M059J (cell line): ENCODE results near the gene FOXE3. TPM values are rescaled to one million over a fixed set of nuclear protein-coding genes. Genes with fewer than 3 reads are reported as not detected.

ENCODE experiments used
- DNase-seq: peaks from one replicate; pipeline ENCODE4 v3.0.0-alpha.2; 2012; ENCODE audit warnings: low read depth
- total RNA-seq: library from RNA; depleted of rRNA; stranded (reverse); fragments of >200 nt; shearing (Covaris generic); gene quantifications from 2 replicates; pipeline ENCODE4 v1.2.3, GENCODE V29; 2014

Gene FOXE3
- total RNA-seq, 1 experiment from 2014 or later = not detected

DNA sequence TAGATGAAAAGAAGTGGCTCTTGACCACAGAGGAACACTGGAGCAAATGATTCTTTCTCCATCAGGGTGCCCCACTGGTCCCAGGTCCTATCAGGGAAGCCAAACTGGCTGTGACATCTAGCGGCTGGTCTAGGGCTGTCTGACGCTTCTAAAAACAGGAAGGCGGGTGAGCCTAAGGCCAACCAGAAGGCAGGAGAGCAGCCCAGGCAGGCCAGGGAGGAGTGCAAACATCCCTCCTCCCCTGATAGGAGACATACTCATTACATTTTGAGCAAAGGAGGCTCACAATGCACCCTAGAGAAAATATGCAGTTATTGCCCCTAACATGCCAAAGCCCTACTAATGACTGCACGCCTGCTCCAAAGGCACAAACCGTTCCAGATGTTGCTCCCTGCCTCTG lies 10.4 kb upstream of the FOXE3 start:
- no peak for DNase-seq

DNA sequence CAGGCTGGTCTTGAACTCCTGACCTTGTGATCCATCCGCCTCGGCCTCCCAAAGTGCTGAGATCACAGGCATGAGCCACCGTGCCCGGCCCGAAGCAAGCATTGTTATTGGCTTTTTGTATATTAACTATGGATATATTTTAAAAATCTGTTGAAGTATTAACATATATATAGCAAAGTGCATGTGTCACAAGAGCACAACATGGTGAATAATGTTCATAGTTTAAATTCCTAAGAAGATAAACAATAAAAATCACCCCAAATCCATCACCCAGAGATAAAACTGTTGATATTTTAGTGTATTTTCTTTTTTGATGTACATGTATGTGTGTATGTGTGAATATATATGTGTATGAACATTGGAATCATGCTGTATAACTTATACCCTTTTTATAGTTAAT lies 9.1 kb upstream of the FOXE3 start:
- DNase-seq = no peak

DNA sequence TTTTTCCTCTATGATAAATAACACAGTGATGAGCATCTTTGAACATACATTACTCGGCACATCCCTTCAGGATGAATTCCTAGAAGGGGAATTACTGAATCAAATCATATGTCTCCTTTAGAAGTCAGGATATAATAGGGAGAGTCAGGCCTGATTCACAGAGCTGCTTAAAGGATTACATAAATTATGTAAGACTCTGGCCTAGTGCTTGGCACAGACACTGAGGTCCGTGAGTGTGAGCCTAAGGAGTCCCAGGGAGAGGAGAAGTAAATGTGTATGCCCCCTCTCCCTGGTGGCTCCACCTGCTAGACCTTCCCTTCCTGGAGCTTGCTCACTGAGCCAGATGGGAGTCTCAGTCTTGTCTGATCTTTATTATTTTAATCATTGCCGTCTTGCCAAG lies 8.6 kb upstream of the FOXE3 start:
- no peak for DNase-seq

DNA sequence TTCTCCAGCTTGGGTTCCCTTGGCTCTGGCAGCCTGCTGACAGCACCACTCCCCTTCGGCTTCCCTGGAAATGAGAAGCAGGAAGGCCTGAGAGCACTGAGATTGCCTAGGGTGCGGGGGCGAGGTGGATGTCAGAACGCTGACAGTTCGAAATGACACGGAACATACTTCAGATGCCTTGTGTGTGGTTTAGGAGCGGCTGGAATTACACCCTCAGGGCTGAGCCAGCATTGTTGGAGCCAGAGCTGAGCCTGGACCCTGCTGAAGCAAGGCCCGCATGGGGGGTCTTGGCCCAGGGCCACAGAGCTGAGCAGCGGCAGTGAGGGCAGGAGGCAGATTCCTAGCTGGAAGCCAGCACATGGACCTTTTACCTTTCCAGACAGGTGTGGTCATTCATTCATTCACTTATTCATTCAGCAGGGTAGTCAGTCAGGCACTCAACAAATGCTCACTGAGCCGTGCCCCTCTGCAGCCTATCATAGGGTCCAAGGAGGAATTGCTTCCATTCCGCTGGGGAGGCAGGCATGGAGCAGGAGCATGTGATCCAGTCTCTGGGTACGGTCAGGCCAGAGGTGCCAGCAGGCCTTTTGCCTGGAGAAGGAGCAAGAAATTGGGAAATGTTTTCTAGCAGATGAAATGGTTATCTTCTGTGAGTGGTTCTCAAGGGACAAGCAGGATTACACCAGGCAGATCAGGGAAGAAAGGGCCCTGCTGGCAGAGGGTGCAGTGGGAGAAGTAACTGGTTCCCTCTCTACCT lies 6.6 kb upstream of the FOXE3 start:
- peak; percentile 83 for DNase-seq

DNA sequence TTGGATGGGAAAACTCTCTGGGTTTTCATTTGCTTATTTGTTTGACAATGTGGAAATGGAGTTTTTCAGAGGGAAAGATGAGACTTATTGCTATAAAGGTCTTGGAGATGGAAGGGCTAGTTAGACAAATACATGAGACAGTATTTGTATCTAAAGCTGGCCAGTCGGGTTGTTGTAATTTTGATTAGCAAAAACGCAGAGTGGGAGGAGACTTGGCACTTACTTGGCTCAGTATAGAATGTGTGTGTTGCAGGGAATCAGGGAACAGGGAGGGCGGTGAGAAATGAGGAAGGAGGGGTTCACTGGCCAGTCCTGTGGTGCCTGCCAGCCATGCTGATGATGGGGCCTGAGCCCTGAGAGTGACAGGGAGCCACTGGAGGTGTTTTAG lies 6.0 kb upstream of the FOXE3 start:
- DNase-seq = no peak

DNA sequence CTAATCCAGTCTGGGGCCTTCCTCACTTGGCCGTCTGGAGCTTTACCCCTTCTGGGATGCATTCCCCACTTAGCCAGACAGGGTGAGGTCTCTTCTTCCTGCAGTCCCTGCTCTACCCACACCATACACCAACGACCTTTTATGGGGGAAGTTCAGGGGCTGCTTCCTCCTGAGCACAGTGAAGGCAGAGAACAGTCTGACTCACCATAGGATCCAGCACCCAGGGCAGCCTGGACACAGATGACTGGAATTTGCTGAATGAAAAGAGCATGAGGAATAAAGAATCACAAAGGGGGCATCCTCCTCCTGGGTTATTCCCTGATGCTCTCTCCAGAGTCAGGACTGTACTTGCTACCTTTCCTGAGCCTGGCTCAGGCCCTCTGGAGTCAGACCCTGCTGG lies 4.6 kb upstream of the FOXE3 start:
- DNase-seq = no peak

DNA sequence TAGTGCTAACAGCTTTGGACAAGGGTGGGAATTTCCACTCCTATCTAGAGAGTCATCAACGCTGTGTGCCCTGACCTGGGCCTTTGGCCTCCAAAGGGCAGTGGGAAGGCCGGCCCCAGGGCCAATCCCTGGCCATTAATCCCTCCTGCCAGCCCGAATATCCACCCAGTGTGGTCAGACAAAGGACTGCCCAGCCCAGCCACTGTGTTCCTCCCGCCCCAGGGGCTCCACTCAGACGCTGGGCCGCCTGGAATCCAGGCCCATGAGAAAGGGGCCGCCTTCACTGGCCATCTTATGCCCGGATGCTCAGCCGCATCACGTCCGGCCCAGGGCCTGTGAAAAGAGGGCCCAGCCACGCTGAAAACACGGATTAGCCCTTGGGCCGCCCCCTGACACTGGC lies 3.6 kb upstream of the FOXE3 start:
- DNase-seq = no peak

DNA sequence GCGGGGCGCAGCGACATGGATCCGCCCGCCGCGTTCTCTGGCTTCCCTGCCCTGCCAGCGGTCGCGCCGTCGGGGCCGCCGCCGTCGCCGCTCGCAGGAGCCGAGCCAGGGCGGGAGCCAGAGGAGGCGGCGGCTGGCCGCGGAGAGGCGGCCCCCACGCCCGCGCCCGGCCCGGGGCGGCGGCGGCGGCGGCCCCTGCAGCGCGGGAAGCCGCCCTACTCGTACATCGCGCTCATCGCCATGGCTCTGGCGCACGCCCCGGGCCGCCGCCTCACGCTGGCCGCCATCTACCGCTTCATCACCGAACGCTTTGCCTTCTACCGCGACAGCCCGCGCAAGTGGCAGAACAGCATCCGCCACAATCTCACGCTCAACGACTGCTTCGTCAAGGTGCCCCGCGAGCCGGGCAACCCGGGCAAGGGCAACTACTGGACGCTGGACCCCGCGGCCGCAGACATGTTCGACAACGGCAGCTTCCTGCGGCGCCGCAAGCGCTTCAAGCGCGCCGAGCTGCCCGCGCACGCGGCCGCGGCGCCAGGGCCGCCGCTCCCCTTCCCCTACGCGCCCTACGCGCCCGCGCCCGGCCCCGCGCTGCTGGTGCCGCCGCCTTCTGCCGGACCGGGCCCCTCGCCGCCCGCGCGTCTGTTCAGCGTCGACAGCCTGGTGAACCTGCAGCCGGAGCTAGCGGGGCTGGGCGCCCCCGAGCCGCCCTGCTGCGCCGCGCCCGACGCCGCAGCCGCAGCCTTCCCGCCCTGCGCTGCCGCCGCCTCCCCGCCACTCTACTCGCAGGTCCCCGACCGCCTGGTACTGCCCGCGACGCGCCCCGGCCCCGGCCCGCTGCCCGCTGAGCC lies 459 bp downstream of the FOXE3 start:
- no peak for DNase-seq

DNA sequence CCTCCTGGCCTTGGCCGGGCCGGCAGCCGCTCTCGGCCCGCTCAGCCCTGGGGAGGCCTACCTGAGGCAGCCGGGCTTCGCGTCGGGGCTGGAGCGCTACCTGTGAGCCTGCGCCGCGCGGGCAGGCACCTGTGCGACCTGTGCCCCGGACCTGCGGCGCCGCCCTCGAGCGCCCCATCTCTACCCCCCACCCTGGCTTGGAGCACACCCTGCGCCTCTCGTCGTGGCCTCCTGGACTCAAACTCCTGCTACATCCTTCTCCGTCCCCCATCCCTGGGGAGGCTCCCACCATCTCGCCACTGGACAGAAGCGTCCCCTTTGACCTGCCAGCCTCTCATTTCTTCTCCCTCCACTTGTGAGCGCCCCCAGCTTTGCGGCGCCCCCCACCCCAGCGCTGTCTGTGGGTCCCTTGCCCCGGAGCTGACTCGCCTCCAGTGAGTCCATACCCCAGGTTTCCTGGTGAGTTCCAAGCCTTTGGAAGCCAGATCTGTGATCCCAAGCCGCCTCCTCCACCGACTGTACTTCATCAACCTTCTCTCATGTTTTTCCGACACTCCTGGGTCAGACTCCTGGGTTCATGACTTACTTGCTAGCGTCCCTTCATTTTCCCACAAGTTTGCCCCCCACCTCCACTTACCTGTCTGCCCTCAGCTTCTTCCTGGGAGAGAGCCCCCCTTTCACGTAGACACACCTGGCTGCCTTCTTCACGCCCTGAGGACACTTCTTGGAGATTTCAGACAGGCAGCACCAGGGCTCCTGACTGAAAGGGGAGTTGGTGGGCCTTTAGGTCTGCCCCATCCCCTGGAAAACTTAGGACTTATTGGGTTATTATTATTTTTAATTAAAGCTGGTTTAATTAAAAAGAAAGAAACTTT lies 1.3 kb downstream of the FOXE3 start:
- DNase-seq = no peak

DNA sequence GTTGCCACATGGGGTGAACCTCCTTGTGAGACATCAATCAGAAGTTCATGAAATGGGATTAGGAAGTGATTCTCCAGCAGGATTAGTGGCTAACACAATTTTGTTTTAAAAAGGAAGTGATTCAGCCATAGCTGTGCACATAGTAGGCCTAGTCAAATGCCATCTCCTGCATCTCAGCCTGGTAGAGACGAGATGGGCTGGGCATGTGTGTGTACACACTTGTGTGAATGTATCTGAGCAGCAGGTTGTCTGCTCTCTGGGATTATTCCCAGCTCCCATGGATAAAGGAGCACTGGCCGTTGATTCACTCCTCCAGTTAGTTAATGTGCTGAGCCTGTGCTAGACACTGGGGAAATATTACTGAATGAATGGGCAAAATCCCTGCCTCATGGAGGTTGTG lies 2.0 kb downstream of the FOXE3 start:
- DNase-seq = no peak

DNA sequence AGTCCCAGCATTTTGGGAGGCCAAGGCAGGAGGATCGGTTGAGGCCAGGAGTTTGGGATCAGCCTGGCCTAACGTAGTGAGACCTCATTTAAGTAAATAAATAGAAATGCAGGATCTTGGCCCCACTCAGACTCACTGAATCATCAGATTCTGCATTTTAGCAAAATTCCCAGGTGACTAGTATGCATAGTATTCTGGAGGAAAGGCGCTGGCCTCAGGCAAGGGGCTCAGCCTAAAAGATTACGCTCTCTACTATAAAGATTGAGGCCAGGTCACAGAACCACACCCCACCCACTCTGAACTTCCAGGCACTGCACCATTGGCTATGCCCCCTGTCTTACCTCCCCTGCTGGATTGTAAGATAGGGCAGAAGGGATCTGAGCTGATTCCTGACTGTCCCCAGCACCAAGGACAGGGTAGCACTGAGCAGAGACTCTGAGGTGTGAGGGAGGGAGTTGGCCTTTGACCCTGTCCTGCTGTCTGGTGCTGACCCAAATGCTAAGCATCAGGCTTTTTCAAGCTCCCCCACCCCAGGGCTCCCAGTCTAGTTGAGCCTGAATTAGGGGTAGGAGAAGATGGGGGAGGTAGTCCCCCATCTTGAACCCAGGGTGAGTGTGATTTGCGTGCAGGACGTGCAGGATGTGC lies 2.7 kb downstream of the FOXE3 start:
- DNase-seq = peak; percentile 23

DNA sequence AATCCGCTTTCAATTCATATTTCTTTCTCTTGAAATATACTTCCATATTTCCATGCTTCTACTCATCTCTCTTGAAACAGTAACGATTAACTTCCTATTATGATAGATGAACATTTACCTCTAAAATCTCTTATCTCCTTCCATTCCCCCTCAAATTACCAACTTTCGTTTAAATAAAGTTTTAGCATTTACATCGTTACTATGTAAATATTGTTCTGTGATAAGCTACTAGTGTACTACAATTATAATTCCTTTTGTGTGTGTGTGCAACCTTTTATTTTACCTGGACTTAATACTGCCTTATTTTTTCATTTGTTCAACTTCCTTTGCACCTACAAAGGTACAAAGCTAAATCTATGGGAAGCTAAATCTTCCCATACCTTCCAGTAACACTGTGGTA lies 4.5 kb downstream of the FOXE3 start:
- no peak for DNase-seq

DNA sequence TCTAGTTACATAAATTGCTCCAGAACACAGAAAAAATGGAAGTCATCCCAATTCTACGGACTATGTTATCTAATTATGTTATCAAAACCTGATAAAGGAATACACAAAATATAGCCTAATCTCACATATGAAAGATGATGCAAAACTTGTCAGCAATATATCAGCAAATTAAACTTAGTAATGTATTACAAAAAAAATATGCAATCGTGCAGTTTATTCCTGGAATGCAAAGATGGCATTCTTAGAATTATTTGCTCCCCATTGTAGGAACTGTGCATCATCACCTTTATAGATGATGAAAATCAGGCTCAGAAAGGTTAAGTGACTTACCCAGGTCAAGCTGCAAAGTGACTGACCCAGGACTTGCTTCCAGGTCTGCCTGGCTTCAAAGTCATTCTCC lies 7.8 kb downstream of the FOXE3 start:
- DNase-seq = no peak

DNA sequence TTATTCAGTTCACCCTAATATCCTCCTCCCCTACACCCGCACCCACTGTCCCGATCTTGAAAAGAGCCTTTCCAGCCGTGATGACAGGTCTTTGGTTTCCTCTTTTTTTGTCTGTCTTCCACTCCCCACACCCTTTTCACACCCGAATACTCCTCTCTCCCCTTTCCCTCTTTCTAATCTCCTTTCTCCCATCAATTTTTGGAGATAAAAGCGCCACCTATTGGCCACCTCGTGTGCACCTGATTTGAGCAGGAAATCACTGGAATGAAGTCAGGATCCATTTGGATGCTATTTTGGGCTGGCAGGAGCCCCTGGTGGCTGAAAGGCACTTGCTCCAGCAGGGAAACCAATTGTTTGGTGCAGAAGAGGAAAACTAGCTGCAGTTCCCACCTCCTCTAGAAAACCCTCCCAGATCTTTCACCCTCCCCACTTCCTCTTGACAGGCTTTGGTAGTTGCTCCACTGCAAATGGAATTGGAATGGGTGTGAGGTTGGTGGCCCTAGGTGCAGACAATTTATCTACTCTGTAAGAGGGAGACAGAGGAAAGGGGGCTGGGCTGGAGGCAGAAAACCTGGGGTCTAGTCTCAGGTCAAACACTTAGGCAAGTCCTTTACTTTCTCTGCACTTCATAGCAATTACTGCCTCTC lies 8.4 kb downstream of the FOXE3 start:
- peak; percentile 72 for DNase-seq

DNA sequence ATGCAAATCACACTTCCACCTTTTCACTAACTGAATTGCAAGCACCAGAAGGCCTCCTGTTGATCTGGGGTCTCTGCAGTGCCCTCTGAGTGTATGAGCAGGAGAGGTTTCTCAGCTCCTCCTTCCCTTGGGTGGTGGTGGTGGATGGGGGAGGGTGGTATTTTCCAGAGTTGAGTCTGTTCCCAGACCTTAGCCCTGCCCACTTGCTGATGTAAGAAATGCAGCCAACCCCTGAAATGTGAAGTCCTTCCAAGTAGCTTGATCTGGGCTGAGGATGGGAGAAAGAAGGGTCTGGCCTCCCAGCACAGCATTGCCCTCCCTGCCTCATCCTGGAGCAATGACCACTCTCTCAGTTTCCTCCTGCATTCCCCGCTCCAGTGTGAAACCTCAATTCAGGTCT lies 15.4 kb downstream of the FOXE3 start:
- DNase-seq = peak; percentile 23

DNA sequence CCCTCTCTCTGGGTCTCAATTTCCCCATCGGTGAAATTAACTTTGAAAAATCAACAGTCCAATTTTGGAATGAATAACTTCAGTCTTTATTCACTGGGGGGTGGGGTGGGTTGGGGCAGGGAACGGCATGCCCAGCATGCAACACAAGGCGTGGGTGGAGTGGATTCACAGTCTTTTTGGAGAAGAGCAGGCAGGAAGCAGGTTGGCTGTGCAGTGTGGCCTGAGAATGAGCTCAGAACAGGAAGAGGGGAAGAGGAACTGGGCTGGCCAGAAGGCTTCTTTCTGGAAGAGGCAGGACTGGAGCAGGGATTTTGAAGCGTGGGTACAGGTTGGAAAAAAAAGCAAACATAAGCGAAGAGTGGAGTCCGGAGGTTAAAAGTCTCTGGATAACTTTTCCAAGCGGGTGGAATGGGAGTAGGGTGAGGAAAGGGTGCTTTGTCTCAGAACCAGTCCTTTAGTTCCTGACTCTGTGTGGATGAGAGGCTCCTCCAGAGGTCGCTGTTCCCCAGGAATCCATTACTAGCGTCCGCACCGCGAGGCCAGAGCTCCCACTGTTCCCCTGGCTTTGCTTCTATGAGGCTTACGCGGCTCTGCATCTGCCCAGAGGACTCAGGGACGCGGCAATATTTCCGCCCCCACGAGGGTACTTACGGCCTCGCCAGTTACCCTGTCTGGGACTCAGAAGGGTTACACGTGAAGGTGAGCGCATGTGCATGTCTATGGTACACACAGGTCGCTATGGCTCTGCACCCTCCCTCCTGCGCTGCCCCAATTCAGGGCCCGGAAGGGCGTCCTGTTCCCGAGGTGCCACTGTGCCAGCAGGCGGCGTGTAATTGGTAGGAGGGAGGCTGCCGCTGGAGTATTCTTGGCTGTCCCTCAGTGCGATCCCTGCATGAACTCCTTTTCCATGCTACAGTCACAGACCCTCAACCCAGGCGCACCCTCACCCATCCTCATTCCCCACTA lies 16.3 kb downstream of the FOXE3 start:
- DNase-seq = no peak

DNA sequence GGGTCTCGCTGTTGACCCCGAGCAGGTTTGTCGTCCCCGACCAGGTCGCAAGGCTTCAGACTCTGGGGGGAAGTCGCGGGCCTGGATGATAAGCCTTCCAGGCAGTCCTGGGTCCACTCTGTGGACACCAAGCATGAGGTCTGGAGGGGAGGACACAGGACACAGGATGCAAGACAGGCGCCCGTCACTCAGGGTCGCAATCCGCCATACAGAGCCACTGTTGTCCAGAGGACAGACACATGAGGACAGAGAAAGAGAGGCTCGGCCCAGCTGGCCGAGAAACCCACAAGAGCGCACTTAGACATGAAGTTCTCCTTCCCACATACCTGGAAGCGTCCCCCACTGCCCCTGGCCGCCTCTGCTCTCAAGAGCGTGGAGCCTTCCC lies 16.9 kb downstream of the FOXE3 start:
- no peak for DNase-seq

DNA sequence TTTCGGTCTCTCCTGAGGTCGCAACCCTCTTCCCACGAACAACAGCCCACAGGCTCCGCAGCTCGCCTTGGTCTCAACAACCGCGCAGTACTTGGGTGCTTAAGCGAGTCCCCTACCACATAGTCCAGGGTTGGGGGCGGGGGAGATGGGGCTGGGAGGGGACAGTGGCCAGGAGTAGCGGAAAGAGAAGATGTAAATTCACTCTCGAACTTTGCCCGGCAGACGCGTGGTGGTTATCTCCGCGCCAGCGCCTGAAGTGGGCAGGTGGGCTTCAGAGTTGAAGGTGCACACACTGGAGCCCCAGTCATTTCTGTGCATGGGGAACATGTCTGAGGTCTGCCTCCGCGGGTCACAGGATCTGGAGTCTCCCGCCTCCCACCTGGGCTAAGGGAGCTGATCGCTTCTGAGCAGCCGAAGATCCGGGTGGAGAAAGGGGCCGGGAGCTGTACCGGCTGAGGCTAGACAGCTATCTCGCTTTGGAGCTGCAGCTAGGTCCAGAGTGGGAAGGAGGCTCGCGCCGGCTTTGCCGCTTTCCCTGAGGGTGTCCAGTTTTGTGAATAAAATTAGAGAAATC lies 17.5 kb downstream of the FOXE3 start:
- DNase-seq = no peak

DNA sequence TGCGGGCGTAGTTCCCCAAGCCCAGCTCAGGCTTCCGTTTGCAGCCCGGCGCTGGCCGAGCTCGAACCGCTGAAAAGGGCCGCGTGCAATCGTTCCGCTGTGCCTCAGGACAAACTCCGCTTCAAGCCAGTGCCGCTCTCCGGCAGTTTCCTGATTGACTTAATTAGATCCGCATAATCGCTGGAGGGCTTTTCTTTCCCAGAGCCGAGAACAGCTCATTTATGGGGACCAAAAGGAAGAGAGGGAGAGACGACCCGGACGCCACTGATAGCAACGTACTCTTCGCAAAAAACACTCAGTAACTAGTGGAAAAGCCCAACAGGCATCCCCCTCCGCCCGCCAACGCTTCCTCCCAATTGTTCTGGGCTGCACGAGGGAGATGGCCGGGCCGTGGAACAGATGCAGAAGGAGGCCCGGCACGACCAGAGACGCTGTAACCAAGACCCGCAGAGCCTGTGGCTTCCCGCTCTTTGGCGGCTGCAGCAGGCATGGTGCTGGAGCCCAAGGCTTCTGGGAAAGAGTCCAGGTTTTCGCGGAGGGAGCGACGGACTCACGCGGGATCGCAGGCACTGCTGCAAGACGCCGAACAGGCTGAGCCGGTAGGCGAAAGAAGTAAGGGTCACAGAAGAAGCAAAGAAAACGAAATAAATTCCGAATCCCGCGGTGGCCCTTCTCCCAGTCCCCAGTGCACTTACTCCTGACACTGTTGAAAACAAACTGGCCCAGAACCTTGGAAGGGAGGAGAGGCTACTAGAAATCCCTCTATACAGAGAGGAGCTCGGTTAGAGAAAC lies 18.2 kb downstream of the FOXE3 start:
- no peak for DNase-seq
